SK-N-SH treated with all-trans-retinoic acid at 6 μM for 48 hours (cell line): ENCODE results near the gene KIF6.

Experiments
- CREB5 ChIP-seq: fragments of 250-450 bp; sonication (Bioruptor Pico); IDR thresholded peaks from 2 replicates; pipeline ENCODE4 v1.5.1; 2020; ENCODE audit warnings: low read depth, mild to moderate bottlenecking, moderate library complexity
- GLIS3 ChIP-seq: fragments of 250-450 bp; sonication (Bioruptor Pico); IDR thresholded peaks from 2 replicates; pipeline ENCODE4 v1.5.0; 2020; ENCODE audit warnings: mild to moderate bottlenecking, moderate library complexity
- PATZ1 ChIP-seq: fragments of 250-450 bp; sonication (Bioruptor Pico); IDR thresholded peaks from 2 replicates; pipeline ENCODE4 v1.8.0; 2020; ENCODE audit warnings: mild to moderate bottlenecking, moderate library complexity, borderline replicate concordance
- TOX ChIP-seq: fragments of 250-450 bp; sonication (Bioruptor Pico); IDR thresholded peaks from 2 replicates; pipeline ENCODE4 v1.8.0; 2021; ENCODE audit warnings: mild to moderate bottlenecking, moderate library complexity, borderline replicate concordance
- ZFP3 ChIP-seq: fragments of 250-450 bp; sonication (Bioruptor Pico); IDR thresholded peaks from 2 replicates; pipeline ENCODE4 v1.5.0; 2020; ENCODE audit warnings: mild to moderate bottlenecking, moderate library complexity
- ZNF565 ChIP-seq: fragments of 450-650 bp; formaldehyde crosslinking; conservative IDR thresholded peaks from 2 replicates; pipeline ENCODE4 v1.5.0; 2020; ENCODE audit warnings: low read depth, mild to moderate bottlenecking, moderate library complexity

GRCh38 chr6:39773782-39774181 lies 48.6 kb upstream of the KIF6 start:
- no peak for TF ChIP-seq TOX (CRISPR knock-in tag)
- no peak for TF ChIP-seq CREB5 (CRISPR knock-in tag)
- no peak for TF ChIP-seq ZFP3
- TF ChIP-seq PATZ1, result no peak
- TF ChIP-seq ZNF565 (CRISPR knock-in tag), result no peak
- no peak for TF ChIP-seq GLIS3 (CRISPR knock-in tag)
